Peyer's patch (tissue), 4 donors: ENCODE data around the gene GAS7. TPM values are rescaled to one million over a fixed set of nuclear protein-coding genes. Genes with fewer than 3 reads are reported as not detected.

Source experiments
- DNase-seq, 3 donors: peaks; one replicate each; pipeline ENCODE4 v3.0.0-alpha.2; 2017 to 2019
- H3K27ac ChIP-seq, 4 donors: fragments of 200-600 bp; sonication (generic); one replicate each; pipeline ENCODE4 v1.5.1; 2016 to 2019
- H3K27me3 ChIP-seq, 2 donors: fragments of 200-600 bp; sonication (generic); one replicate each; pipeline ENCODE4 v1.5.1; 2019
- H3K36me3 ChIP-seq, 3 donors: fragments of 200-600 bp; sonication (generic); one replicate each; pipeline ENCODE4 v1.5.1; 2016 to 2019
- H3K4me1 ChIP-seq, 4 donors: fragments of 200-600 bp; sonication (generic); one replicate each; pipeline ENCODE4 v1.5.1; 2016 to 2019
- H3K4me3 ChIP-seq, 4 donors: fragments of 200-600 bp; sonication (generic); 1 replicate in 3 of 4; 2 replicates in 1 of 4; pipeline ENCODE4 v1.5.1; 2016 to 2019; ENCODE audit warnings: mild to moderate bottlenecking in 1 of 4
- H3K9me3 ChIP-seq, 4 donors: fragments of 200-600 bp; sonication (generic); one replicate each; pipeline ENCODE4 v1.5.1; 2016 to 2019; ENCODE audit warnings: mild to moderate bottlenecking in 1 of 4
- CTCF ChIP-seq, 6 experiments: fragments of 450-650 bp in 4 of 6; fragments of 200-600 bp in 2 of 6; sonication (generic) in 1 of 6; IDR thresholded peaks; one replicate each; pipeline ENCODE4 v1.5.1; 2017 to 2019; ENCODE audit warnings: antibody characterized with exemption in 6 of 6, mild to moderate bottlenecking in 3 of 6, moderate library complexity in 1 of 6
- POLR2A ChIP-seq, 2 donors: fragments of 450-650 bp; IDR thresholded peaks; one replicate each; pipeline ENCODE4 v1.5.1; 2017; ENCODE audit warnings: antibody characterized with exemption in 2 of 2, mild to moderate bottlenecking in 2 of 2, moderate library complexity in 2 of 2
- total RNA-seq, 4 donors: library from RNA; depleted of rRNA; stranded (reverse); fragments of >200 nt; gene quantifications; one replicate each; pipeline ENCODE4 v1.1.0, GENCODE V29; 2016

GAS7 gene
- total RNA-seq, 4 donors from 2014 or later: 6.8 to 104 (median 27.6) TPM

- Histone ChIP-seq H3K36me3 (no peaks in the 10 kb centered on the region), H3K9me3 (no peaks in the 10 kb centered on the region), H3K4me1 (no peaks in the 10 kb centered on the region), H3K27me3 (no peaks in the 10 kb centered on the region), H3K27ac (no peak overlapping the region), H3K4me3 (no peak overlapping the region)
- TF ChIP-seq POLR2A (IDR thresholded peaks at IDR 0.05): no peak
- peak in 1 of 6 experiments; percentile 4 for TF ChIP-seq CTCF (IDR thresholded peaks at IDR 0.05)
- no peak for DNase-seq
Observed at GRCh38 chr17:9890124-9890523, 308.3 kb downstream of the GAS7 start.

GRCh38 chr17:9887508-9887907, 310.9 kb downstream of the GAS7 start:
- H3K9me3 ChIP-seq: no peaks in the 10 kb centered on the region
- no peak overlapping the region for H3K4me3 ChIP-seq
- no peak for DNase-seq
- H3K36me3 ChIP-seq: no peaks in the 10 kb centered on the region
- TF ChIP-seq POLR2A (IDR thresholded peaks at IDR 0.05) (no peak), CTCF (IDR thresholded peaks at IDR 0.05) (no peak)
- no peaks in the 10 kb centered on the region for H3K4me1 ChIP-seq
- no peaks in the 10 kb centered on the region for H3K27me3 ChIP-seq
- no peak overlapping the region for H3K27ac ChIP-seq

GRCh38 chr17:9886141-9886930, 312.1 kb downstream of the GAS7 start:
- Histone ChIP-seq H3K9me3 (peaks cover 0 to 4% (median 2%) of the 10 kb centered on the region in 4 donors), H3K4me1 (no peaks in the 10 kb centered on the region), H3K4me3 (no peak overlapping the region), H3K27me3 (no peaks in the 10 kb centered on the region), H3K36me3 (no peaks in the 10 kb centered on the region), H3K27ac (no peak overlapping the region)
- no peak for DNase-seq
- TF ChIP-seq CTCF (IDR thresholded peaks at IDR 0.05) (no peak), POLR2A (IDR thresholded peaks at IDR 0.05) (no peak)

DNA sequence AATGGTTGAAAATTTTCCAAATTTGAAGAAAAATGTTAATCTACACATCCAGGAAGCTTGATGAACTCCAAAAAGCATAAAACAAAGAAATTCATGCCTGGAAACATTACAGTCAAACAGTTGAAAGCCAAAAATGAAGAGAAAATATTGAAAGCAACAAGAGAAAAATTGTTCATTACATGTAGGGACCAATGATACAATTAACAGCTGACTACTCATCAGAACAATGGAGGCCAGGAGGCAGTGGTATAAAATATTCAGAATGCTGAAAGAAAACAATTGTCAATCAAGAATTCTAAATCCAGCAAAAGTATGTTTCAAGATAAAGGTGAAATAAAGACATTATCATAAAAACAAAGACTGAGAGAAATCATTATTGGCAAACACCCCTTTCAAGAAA, 315.0 kb downstream of the GAS7 start:
- H3K27ac ChIP-seq: no peak overlapping the region

DNA sequence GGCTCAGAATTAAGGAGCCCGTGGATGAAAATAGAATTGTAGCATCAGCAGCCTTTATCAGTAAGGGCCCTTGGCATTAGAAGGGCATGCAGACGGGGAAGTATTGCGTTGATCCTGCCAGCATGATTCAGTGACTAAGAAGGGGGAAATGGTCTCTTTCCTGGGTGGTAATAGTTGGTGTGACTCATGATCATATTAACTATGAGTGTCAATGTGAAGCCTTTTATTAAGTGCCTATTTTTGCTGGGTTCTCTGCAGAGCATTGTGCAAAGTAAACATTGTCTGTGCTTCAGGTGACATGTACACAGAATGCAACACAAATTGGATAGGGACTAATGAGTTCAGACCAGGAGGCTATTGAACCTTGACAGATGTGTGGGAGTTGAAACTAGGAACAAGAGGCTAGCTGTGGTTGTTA, 317.8 kb downstream of the GAS7 start:
- Histone ChIP-seq H3K27me3 (no peaks in the 10 kb centered on the region), H3K4me1 (no peaks in the 10 kb centered on the region), H3K9me3 (peaks cover 0 to 4% (median 2%) of the 10 kb centered on the region in 4 donors), H3K27ac (no peak overlapping the region), H3K36me3 (no peaks in the 10 kb centered on the region), H3K4me3 (no peak overlapping the region)
- DNase-seq: no peak
- TF ChIP-seq POLR2A (IDR thresholded peaks at IDR 0.05) (no peak), CTCF (IDR thresholded peaks at IDR 0.05) (no peak)

More for the DNA sequence above, 315.0 kb downstream of the GAS7 start:
- H3K36me3 ChIP-seq: no peaks in the 10 kb centered on the region
- no peak for DNase-seq
- no peaks in the 10 kb centered on the region for H3K27me3 ChIP-seq
- no peaks in the 10 kb centered on the region for H3K4me1 ChIP-seq
- H3K9me3 ChIP-seq: peaks cover 0 to 4% (median 2%) of the 10 kb centered on the region in 4 donors
- TF ChIP-seq POLR2A (IDR thresholded peaks at IDR 0.05) (no peak), CTCF (IDR thresholded peaks at IDR 0.05) (no peak)
- no peak overlapping the region for H3K4me3 ChIP-seq
